IPS-15b (cell line): ENCODE results near the gene PARD3.

Experiments used
- H3K27me3 ChIP-seq: one replicate; pipeline ENCODE4 v1.6.1; 2013; ENCODE audit warnings: low read length; ENCODE audit not compliant: control insufficient read depth, insufficient read depth
- H3K36me3 ChIP-seq: one replicate; pipeline ENCODE4 v1.6.1; 2013; ENCODE audit warnings: low read length; ENCODE audit not compliant: control insufficient read depth, insufficient read depth
- H3K4me1 ChIP-seq: one replicate; pipeline ENCODE4 v1.6.1; 2013; ENCODE audit warnings: mild to moderate bottlenecking, low read length; ENCODE audit not compliant: control insufficient read depth, insufficient read depth
- H3K4me3 ChIP-seq: one replicate; pipeline ENCODE4 v1.5.1; 2013; ENCODE audit warnings: low read depth, low read length
- H3K9ac ChIP-seq: one replicate; pipeline ENCODE4 v1.6.1; 2013; ENCODE audit warnings: low read depth, mild to moderate bottlenecking, low read length
- H3K9me3 ChIP-seq: one replicate; pipeline ENCODE4 v1.6.1; 2013; ENCODE audit warnings: mild to moderate bottlenecking, low read length; ENCODE audit not compliant: control insufficient read depth, insufficient read depth

The PARD3 gene

DNA sequence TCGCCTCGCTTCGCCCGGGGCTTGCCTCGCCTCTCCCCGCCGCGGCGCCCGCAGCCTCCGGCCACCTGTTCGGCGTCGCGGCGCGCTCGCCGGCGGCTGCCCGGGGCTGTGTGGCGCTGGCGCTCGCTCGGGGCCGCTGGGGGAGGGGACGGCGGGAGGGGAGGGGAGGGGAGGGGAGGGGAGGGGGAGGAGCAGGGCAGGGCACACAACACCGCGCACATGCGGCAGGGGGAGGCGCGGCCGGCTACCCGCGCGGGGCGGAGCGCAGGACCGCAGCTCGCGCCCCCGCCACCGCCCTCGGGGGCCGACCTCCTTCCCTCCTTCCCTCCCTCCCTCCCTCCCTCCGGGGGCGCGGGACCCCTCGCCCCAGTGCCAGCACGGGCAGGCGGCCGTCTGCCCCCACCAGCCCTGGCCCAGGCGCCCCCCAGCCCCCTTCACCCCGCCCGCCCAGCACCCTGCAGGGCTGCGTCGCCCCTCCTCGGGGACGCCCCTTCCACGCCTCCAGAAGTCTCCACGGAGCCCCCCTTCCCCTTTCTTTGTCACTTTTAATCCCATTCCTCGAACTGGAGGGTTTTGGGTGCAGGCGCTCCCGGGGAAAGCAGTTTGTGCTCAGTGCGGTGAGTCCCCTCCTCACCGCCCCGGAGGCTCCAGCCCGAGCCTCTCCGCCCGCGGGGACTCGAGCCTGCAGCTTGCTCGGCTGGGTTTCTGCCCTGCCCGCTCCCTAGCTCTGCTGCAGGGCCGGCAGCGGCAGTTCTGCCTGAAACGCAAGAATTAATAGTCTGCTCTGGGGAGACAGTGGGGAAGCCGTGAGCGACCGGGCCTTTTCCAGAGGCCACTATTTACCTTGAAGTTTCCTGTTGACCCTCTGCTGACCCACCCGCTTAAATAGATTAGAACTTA lies at the start of gene PARD3:
PARD3 (minus strand) TSS at position 112 of the 900 bp plus-strand sequence. CDS start 301 bp downstream, outside the sequence.
- Histone ChIP-seq H3K4me1 (peaks cover 15% of the 10 kb centered on the region), H3K9ac (peak within 1 kb of the TSS; percentile 92), H3K4me3 (peak within 1 kb of the TSS; percentile 80), H3K36me3 (peaks cover 5% of the 10 kb centered on the region), H3K27me3 (peaks cover 16% of the 10 kb centered on the region), H3K9me3 (no peaks in the 10 kb centered on the region)

DNA sequence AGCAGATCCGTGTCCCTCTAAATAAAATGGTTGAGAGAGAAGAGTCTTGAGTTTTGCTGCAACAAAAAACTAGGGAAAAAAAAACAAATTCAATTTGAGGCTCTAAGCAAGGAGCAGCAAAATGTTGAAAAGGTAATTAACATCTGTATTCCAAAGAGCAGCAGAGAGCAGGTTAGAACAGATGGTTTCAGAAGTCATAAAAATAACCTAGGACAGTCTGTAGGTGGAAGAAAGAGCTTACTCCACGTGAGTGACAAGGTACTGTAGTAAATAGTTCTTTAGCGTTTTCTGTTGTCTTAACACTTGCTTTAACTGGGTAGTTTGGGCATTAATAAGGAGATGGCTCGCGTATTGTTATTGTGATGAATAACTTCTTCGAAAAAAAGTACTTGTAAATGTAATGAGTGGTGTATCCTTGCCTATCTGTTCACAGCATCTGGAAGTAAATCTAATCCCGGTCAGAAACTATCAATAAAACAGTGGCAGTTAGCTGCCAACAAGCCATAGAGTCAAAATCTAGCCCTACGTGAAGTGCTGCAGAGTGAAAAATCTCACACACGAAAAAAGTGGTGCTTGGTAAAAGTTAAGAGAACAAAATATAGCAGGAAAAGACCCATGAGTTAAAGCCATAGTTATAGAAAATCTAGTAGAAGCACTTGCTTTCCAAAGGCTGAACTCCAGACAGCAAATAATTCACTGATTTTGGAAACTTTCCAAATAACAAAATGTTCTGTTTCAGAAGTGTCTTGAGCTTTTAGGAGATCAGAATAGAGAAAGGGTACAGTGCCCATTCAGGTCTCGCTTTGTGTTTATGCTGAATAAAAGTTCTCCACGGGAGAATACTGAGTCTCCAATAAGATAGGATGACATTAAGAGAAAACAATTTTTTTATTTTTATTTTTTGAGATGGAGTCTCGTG lies 49.3 kb upstream of the PARD3 start:
- Histone ChIP-seq H3K27me3 (no peaks in the 10 kb centered on the region), H3K4me3 (no peak overlapping the region), H3K36me3 (no peaks in the 10 kb centered on the region), H3K4me1 (peaks cover 13% of the 10 kb centered on the region), H3K9ac (no peak overlapping the region), H3K9me3 (no peaks in the 10 kb centered on the region)

GRCh38 chr10:34862892-34863291 lies 47.8 kb upstream of the PARD3 start:
- Histone ChIP-seq H3K9me3 (no peaks in the 10 kb centered on the region), H3K4me3 (no peak overlapping the region), H3K9ac (no peak overlapping the region), H3K27me3 (no peaks in the 10 kb centered on the region), H3K4me1 (peaks cover 13% of the 10 kb centered on the region), H3K36me3 (no peaks in the 10 kb centered on the region)

GRCh38 chr10:34861293-34862021 lies 46.4 kb upstream of the PARD3 start:
- H3K4me3 ChIP-seq, result no peak overlapping the region
- H3K4me1 ChIP-seq, result peaks cover 13% of the 10 kb centered on the region
- no peaks in the 10 kb centered on the region for H3K9me3 ChIP-seq
- H3K9ac ChIP-seq, result no peak overlapping the region
- no peaks in the 10 kb centered on the region for H3K36me3 ChIP-seq
- no peaks in the 10 kb centered on the region for H3K27me3 ChIP-seq

DNA sequence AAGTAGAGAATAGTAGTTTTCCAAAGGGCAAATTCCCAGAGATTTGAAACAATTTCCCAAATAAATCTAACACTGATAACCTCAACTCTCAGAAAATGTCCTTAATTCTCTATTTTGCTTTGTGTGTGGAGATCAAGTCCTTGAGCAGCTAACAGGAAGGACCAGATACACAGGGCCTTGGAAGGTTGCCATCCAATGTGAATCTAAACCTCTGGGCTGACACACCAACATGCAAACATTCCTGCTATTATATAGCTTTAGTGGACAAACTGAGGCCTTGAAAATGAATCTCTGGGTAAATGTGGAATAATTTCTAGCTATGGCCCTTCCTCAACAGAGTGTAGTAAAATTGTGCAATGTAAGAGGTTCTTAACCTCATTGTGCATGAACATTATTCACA lies 44.1 kb upstream of the PARD3 start:
- Histone ChIP-seq H3K9ac (no peak overlapping the region), H3K4me1 (peaks cover 11% of the 10 kb centered on the region), H3K9me3 (no peaks in the 10 kb centered on the region), H3K36me3 (no peaks in the 10 kb centered on the region), H3K27me3 (no peaks in the 10 kb centered on the region), H3K4me3 (no peak overlapping the region)

DNA sequence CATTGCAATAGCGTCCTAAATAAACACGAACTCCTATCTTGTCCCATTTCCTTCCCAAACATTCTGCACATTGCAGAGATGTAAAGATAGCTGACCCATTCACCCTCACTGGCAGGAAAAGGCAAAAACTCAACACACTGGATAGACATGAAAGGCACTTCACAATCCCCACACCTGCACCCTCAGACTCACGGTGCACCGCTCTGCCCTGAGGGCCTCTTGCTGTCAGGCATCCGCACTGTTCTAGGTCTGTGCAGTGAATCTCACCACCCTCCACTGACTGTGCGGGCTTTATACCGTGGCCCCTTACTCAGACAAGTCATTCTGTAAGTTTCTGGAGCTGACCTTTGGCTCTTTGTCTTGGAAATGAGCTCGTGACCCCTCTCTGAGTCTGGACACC lies 42.9 kb upstream of the PARD3 start:
- no peak overlapping the region for H3K4me3 ChIP-seq
- H3K36me3 ChIP-seq, result no peaks in the 10 kb centered on the region
- no peaks in the 10 kb centered on the region for H3K27me3 ChIP-seq
- H3K9me3 ChIP-seq, result no peaks in the 10 kb centered on the region
- peaks cover 7% of the 10 kb centered on the region for H3K4me1 ChIP-seq
- no peak overlapping the region for H3K9ac ChIP-seq

DNA sequence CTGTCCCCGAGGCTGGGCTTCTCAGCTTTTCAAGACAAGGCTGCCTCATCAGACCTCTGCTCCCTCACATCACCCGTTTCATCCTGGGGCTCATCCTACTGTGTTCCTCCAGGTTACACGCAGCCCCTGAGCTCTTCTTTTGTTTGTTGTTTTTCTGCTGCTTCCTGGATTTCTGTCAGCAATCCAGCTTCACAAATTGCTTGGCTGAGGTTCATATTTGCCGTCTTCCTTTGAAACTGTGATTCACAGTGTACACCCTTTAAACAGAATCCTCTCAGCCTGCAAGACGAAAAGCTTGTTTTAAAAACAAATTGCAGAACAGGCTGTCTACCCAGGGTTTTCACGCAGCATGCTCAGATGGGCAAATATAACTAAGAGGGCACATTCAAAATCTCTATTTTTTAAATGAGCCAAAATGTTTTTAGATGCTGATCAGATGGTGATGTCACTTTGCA lies 39.1 kb upstream of the PARD3 start:
- Histone ChIP-seq H3K27me3 (no peaks in the 10 kb centered on the region), H3K4me3 (no peak overlapping the region), H3K4me1 (no peaks in the 10 kb centered on the region), H3K9ac (no peak overlapping the region), H3K9me3 (no peaks in the 10 kb centered on the region), H3K36me3 (no peaks in the 10 kb centered on the region)

DNA sequence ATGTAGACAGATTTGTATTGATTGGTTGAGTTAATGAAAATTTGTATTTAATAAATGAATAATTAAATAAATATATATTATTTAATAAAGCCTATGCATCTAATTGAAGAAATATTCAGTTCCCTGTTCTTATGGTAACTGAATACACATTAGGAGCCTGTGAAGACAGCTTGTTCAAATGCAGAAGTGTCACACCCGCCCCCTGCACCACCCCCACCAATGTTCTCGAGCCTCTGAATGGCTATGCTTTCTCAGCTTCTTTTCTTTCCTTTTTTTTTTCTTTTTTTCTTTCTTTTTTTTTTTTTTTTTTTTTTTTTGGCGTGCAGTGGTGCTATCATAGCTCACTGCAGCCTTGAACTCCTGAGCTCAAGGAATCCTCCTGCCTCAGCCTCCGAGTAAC lies 38.3 kb upstream of the PARD3 start:
- no peaks in the 10 kb centered on the region for H3K4me1 ChIP-seq
- no peaks in the 10 kb centered on the region for H3K36me3 ChIP-seq
- H3K4me3 ChIP-seq, result no peak overlapping the region
- no peaks in the 10 kb centered on the region for H3K9me3 ChIP-seq
- H3K27me3 ChIP-seq, result no peaks in the 10 kb centered on the region
- no peak overlapping the region for H3K9ac ChIP-seq

- Histone ChIP-seq H3K9me3 (no peaks in the 10 kb centered on the region), H3K4me1 (no peaks in the 10 kb centered on the region), H3K9ac (no peak overlapping the region), H3K36me3 (no peaks in the 10 kb centered on the region), H3K4me3 (no peak overlapping the region), H3K27me3 (no peaks in the 10 kb centered on the region)
These were observed 35.5 kb upstream of the PARD3 start for GRCh38 chr10:34850558-34850957.

DNA sequence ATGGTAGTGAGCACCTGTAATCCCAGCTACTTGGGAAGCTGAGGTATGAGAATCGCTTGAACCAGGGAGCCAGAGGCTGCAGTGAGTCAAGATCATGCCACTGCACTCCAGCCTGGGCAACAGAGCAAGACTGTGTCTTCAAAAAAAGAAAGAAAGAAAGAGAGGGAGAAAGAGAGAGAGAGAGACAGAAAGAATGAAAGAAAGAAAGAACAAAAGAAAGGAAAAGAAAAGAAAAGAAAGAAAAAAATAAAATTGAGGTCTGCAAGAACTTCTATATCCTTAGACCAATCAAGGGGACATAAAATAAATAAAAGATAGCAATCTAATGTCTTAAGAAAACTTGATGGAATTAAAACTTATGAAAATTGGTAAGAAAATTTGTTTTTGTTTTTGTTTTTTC lies 34.9 kb upstream of the PARD3 start:
- H3K36me3 ChIP-seq, result no peaks in the 10 kb centered on the region
- H3K4me3 ChIP-seq, result no peak overlapping the region
- no peaks in the 10 kb centered on the region for H3K9me3 ChIP-seq
- H3K4me1 ChIP-seq, result no peaks in the 10 kb centered on the region
- H3K9ac ChIP-seq, result no peak overlapping the region
- no peaks in the 10 kb centered on the region for H3K27me3 ChIP-seq

DNA sequence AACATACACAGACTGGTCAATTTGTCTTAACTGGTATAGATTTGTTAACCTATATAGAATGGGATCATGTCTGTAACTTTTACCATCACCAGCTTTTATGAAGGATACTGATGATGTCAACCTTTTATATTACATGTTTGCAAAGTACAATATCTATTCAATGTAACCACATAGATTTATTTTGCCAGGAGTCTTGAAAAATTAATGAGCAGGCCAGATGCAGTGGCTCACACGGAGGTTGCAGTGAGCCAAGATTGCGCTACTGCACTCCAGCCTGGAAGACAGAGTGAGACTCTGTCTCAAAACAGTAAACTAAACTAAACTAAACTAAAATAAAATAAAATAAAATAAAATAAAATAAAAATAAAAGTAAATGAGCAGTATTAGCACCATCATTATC lies 30.0 kb upstream of the PARD3 start:
- Histone ChIP-seq H3K4me1 (no peaks in the 10 kb centered on the region), H3K9me3 (no peaks in the 10 kb centered on the region), H3K4me3 (no peak overlapping the region), H3K36me3 (no peaks in the 10 kb centered on the region), H3K27me3 (no peaks in the 10 kb centered on the region), H3K9ac (no peak overlapping the region)
